Activated CD8-positive, alpha-beta T cell treated with anti-CD3 and anti-CD28 coated beads for 36 hours (primary cell): Measurements from ENCODE around the gene GAST. TPM values are rescaled to one million over a fixed set of nuclear protein-coding genes. Genes with fewer than 3 reads are reported as not detected.
"Not testable (repeated sequence)": the region's sequence is repeated elsewhere in the genome, so short reads cannot be mapped to it uniquely, and the experiment has no call there.

Experiments
- ATAC-seq: fragments of 200-7000 bp; cut with Tn5 transposase; one replicate; pipeline ENCODE4 v1.10.0; 2021; ENCODE audit warnings: mild to moderate bottlenecking, moderate library complexity
- CTCF ChIA-PET: fragments of 350-600 bp; sonication (Branson Sonifier 250); formaldehyde crosslinking; loops from one replicate; lab custom pipeline; 2021; ENCODE audit warnings: antibody characterized with exemption; lab: Charles Lee
- POLR2A ChIA-PET: fragments of 350-600 bp; sonication (Branson Sonifier 250); formaldehyde crosslinking; loops from one replicate; lab custom pipeline; 2021; ENCODE audit warnings: antibody characterized with exemption; lab: Charles Lee
- DNase-seq: peaks from one replicate; pipeline ENCODE4 v3.0.0-alpha.2; 2020
- H3K27ac Mint-ChIP-seq: one replicate; pipeline ENCODE4 v1.8.0; 2021; ENCODE audit warnings: mild to moderate bottlenecking, mixed read lengths
- H3K27me3 Mint-ChIP-seq: one replicate; pipeline ENCODE4 v1.8.0; 2021; ENCODE audit warnings: mixed read lengths
- H3K36me3 Mint-ChIP-seq: one replicate; pipeline ENCODE4 v1.8.0; 2021; ENCODE audit warnings: low read depth, mixed read lengths
- H3K4me1 Mint-ChIP-seq: one replicate; pipeline ENCODE4 v1.8.0; 2021; ENCODE audit warnings: low read depth, mixed read lengths
- H3K4me3 Mint-ChIP-seq: one replicate; pipeline ENCODE4 v1.8.0; 2021; ENCODE audit warnings: mild to moderate bottlenecking, moderate library complexity, mixed read lengths
- H3K9me3 Mint-ChIP-seq: one replicate; pipeline ENCODE4 v1.8.0; 2021; ENCODE audit warnings: mixed read lengths
- CTCF ChIP-seq: fragments of 200-600 bp; IDR thresholded peaks from one replicate; pipeline ENCODE4 v1.8.0; 2022; ENCODE audit warnings: antibody characterized with exemption, mild to moderate bottlenecking
- intact Hi-C: fragments of 100-400 bp; cut with micrococcal nuclease; formaldehyde crosslinking; loops from one replicate; pipeline ENCODE4 v1.10.0; 2022
- total RNA-seq, 2 experiments: library from RNA; stranded (reverse); gene quantifications; one replicate each; pipeline ENCODE4 v1.2.3, GENCODE V29; 2021

Gene GAST
- total RNA-seq, 2 experiments from 2014 or later: not detected

- peaks cover 26% of the 10 kb centered on the region for H3K36me3 Mint-ChIP-seq
- no peaks in the 10 kb centered on the region for H3K9me3 Mint-ChIP-seq
- ChIA-PET CTCF (interaction anchor here (0.6 to 2.8 kb wide), 29 partner anchors 11 to 168 kb away, joined by 3 to 24 read pairs (median 5); partner anchors contain the start of gene JUP), POLR2A (interaction anchor here (0.7 to 8.4 kb wide), 6 partner anchors 9 to 136 kb away, joined by 3 to 88 read pairs (median 4); partner anchors contain the start of gene P3H4)
- H3K4me3 Mint-ChIP-seq: no peak overlapping the region
- peak overlapping the region; percentile 66 for H3K27ac Mint-ChIP-seq
- intact Hi-C loops: no loop called here
- no peaks in the 10 kb centered on the region for H3K27me3 Mint-ChIP-seq
- peaks cover 24% of the 10 kb centered on the region for H3K4me1 Mint-ChIP-seq
- ATAC-seq (peak; percentile 70), DNase-seq (peak; percentile 75)
- peak; percentile 70 for TF ChIP-seq CTCF
Measured at GRCh38 chr17:41695954-41696757, 16.0 kb upstream of the GAST start.

GRCh38 chr17:41697122-41697962 lies 14.8 kb upstream of the GAST start:
- H3K9me3 Mint-ChIP-seq: no peaks in the 10 kb centered on the region
- no peak for DNase-seq
- ChIA-PET POLR2A (interaction anchor here (1.6 kb wide), 1 partner anchor 8 kb away, joined by 6 read pairs; the partner anchor contains the start of gene EIF1), CTCF (interaction anchor here (2.8 kb wide), 1 partner anchor 35 kb away, joined by 23 read pairs; no protein-coding TSS in a partner anchor)
- H3K36me3 Mint-ChIP-seq: peaks cover 15% of the 10 kb centered on the region
- no peak for ATAC-seq
- peaks cover 17% of the 10 kb centered on the region for H3K4me1 Mint-ChIP-seq
- intact Hi-C loops: no loop called here
- no peak overlapping the region for H3K27ac Mint-ChIP-seq
- H3K4me3 Mint-ChIP-seq: no peak overlapping the region
- no peak for TF ChIP-seq CTCF
- no peaks in the 10 kb centered on the region for H3K27me3 Mint-ChIP-seq

GRCh38 chr17:41700843-41701242 lies 11.3 kb upstream of the GAST start:
- ATAC-seq, H3K27ac Mint-ChIP-seq, CTCF ChIA-PET, H3K4me3 Mint-ChIP-seq, H3K9me3 Mint-ChIP-seq, H3K36me3 Mint-ChIP-seq, DNase-seq, intact Hi-C loops, H3K27me3 Mint-ChIP-seq: not testable (repeated sequence)
- POLR2A ChIA-PET: interaction anchor here (9.7 kb wide), 1 partner anchor 8 kb away, joined by 88 read pairs; the partner anchor contains the start of gene EIF1
- H3K4me1 Mint-ChIP-seq: peaks cover 13% of the 10 kb centered on the region

- Mint-ChIP-seq H3K27me3 (no peaks in the 10 kb centered on the region), H3K36me3 (no peaks in the 10 kb centered on the region), H3K4me3 (no peak overlapping the region), H3K4me1 (peaks cover 3% of the 10 kb centered on the region), H3K9me3 (no peaks in the 10 kb centered on the region), H3K27ac (no peak overlapping the region)
- DNase-seq: no peak
- ATAC-seq: no peak
- CTCF ChIA-PET: interaction anchor here (2.1 kb wide), 1 partner anchor 13 kb away, joined by 6 read pairs; no protein-coding TSS in a partner anchor
- POLR2A ChIA-PET: interaction anchor here (9.7 kb wide), 1 partner anchor 10 kb away, joined by 88 read pairs; the partner anchor contains the start of gene EIF1
- intact Hi-C loops: no loop called here
- no peak for TF ChIP-seq CTCF
Measured at GRCh38 chr17:41702712-41703111, 9.4 kb upstream of the GAST start.
